Measurements from ENCODE around the gene LGR5.

DNA sequence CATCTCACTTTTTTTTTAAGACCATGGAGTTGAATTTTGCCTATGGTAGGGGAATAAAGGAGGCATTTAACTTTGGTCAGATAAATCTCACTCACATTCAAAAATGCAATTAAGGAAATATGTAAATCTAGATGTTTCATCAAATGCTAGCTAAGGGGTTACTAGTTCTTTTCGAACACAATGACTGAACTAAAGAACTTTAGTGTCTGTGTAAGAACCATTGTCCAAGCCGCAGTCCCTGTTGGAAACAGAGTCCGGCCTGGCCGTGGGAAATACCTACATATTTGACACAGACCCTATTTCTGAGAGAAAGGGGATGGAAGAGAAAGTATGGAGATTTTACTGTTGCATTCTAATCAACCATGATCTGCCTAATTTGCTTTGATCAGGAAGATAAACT lies 17.4 kb downstream of the LGR5 start:
- no peak for TF ChIP-seq POLR2A (IDR thresholded peaks at IDR 0.05)
- no peak for TF ChIP-seq CTCF (IDR thresholded peaks at IDR 0.05 in 8 of 11, conservative IDR thresholded peaks at IDR 0.05 in 3 of 11)
- no peak for TF ChIP-seq POLR2AphosphoS5 (IDR thresholded peaks at IDR 0.05)

Data from spleen (tissue), 7 donors.